Activated T-cell treated with anti-CD3 and anti-CD28 coated beads, Interleukin-2, amount 50 U/mL, for 4 hours (primary cell): ENCODE results near the gene TEX264. TPM values are rescaled to one million over a fixed set of nuclear protein-coding genes. Genes with fewer than 3 reads are reported as not detected.

Experiments used
- ATAC-seq, 2 donors: fragments of 200-7000 bp; cut with Tn5 transposase; one replicate each; pipeline ENCODE4 v1.10.0; 2021
- DNase-seq: peaks from one replicate; pipeline ENCODE4 v3.0.0-alpha.2; 2020
- H3K27me3 Mint-ChIP-seq: one replicate; pipeline ENCODE4 v1.8.0; 2021; ENCODE audit warnings: low read depth, mixed read lengths
- H3K36me3 Mint-ChIP-seq: one replicate; pipeline ENCODE4 v1.8.0; 2022; ENCODE audit warnings: mixed read lengths; ENCODE audit not compliant: insufficient read depth
- H3K4me1 Mint-ChIP-seq: one replicate; pipeline ENCODE4 v1.8.0; 2021; ENCODE audit warnings: low read depth, mixed read lengths
- H3K4me3 Mint-ChIP-seq: one replicate; pipeline ENCODE4 v1.8.0; 2021; ENCODE audit warnings: mild to moderate bottlenecking, moderate library complexity, mixed read lengths
- H3K9me3 Mint-ChIP-seq: one replicate; pipeline ENCODE4 v1.8.0; 2021; ENCODE audit warnings: mixed read lengths
- total RNA-seq, 3 donors: library from RNA; stranded (reverse); gene quantifications; one replicate each; pipeline ENCODE4 v1.2.1, GENCODE V29; 2021

The TEX264 gene
- total RNA-seq, 3 donors from 2014 or later = 37.8 to 42.5 (median 38.9) TPM

DNA sequence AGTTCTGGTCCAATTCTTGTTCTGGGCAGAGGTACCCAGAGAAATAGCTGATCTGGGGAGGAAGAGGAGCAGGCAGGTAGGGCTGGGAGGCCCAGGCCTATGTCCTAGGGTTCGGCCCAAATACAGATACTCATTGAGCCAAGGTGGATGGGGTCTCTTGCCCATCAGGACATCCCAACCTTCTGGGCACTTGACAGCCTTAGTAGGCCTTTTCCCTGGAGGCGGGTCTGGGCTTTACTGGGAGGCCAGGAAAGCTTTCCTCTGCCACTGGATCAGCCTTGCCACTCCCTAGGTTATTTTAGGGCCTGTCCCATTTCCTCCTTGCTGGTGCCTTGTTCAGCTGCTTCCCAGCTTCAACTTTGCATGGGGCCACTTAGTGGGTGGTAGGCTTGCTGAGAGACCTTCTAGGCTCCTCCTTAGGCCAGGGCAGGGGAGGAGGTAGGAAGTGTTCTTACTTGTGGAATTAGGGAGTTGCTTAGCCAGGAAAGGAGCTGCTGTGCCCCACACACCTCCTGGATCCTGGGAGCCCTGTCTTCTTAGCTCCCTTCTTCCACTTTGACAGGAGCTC, 9.7 kb downstream of the TEX264 start:
- no peak for DNase-seq
- peak overlapping the region; percentile 42 for H3K4me3 Mint-ChIP-seq
- no peaks in the 10 kb centered on the region for H3K27me3 Mint-ChIP-seq
- ATAC-seq = no peak
- peaks cover 18% of the 10 kb centered on the region for H3K36me3 Mint-ChIP-seq
- H3K4me1 Mint-ChIP-seq = peaks cover 94% of the 10 kb centered on the region
- H3K9me3 Mint-ChIP-seq = no peaks in the 10 kb centered on the region

GRCh38 chr3:51681453-51681852, 10.4 kb downstream of the TEX264 start:
- Mint-ChIP-seq H3K4me1 (peaks cover 94% of the 10 kb centered on the region), H3K9me3 (no peaks in the 10 kb centered on the region), H3K4me3 (peak overlapping the region; percentile 42), H3K36me3 (peaks cover 21% of the 10 kb centered on the region), H3K27me3 (no peaks in the 10 kb centered on the region)
- peak; percentile 30 for DNase-seq
- peak; percentile 21 to 29 for ATAC-seq

DNA sequence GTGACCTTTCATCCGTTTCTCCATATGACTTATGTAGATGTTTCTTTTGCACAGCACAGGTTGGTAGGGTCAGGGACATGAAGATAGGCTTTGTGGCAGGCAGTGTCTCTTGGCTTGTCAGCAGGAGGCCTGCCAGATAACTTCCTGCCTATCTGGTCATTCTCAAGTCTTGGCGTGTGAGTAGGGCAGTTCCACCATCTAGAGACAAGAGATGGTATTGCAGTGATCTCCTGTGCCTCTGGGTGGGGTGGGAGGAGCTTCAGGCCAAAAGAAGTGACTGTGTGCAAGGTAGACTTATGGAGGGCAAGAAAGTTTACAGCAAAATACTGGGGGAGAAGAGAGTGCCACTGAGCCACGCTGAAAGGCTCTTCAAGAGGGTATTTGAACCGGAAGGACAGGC, 11.0 kb downstream of the TEX264 start:
- DNase-seq (peak; percentile 63), ATAC-seq (peak; percentile 81 to 82)
- Mint-ChIP-seq H3K36me3 (peaks cover 23% of the 10 kb centered on the region), H3K27me3 (no peaks in the 10 kb centered on the region), H3K9me3 (no peaks in the 10 kb centered on the region), H3K4me1 (peaks cover 97% of the 10 kb centered on the region), H3K4me3 (peak overlapping the region; percentile 42)

GRCh38 chr3:51682526-51682925, 11.5 kb downstream of the TEX264 start:
- ATAC-seq (no peak), DNase-seq (no peak)
- Mint-ChIP-seq H3K4me3 (no peak overlapping the region), H3K27me3 (no peaks in the 10 kb centered on the region), H3K4me1 (peaks cover 98% of the 10 kb centered on the region), H3K9me3 (no peaks in the 10 kb centered on the region), H3K36me3 (peaks cover 25% of the 10 kb centered on the region)

- no peak for DNase-seq
- no peaks in the 10 kb centered on the region for H3K9me3 Mint-ChIP-seq
- no peak for ATAC-seq
- H3K4me3 Mint-ChIP-seq = no peak overlapping the region
- no peaks in the 10 kb centered on the region for H3K27me3 Mint-ChIP-seq
- peaks cover 30% of the 10 kb centered on the region for H3K36me3 Mint-ChIP-seq
- peaks cover 98% of the 10 kb centered on the region for H3K4me1 Mint-ChIP-seq
These were observed 12.5 kb downstream of the TEX264 start for GRCh38 chr3:51683566-51683965.

DNA sequence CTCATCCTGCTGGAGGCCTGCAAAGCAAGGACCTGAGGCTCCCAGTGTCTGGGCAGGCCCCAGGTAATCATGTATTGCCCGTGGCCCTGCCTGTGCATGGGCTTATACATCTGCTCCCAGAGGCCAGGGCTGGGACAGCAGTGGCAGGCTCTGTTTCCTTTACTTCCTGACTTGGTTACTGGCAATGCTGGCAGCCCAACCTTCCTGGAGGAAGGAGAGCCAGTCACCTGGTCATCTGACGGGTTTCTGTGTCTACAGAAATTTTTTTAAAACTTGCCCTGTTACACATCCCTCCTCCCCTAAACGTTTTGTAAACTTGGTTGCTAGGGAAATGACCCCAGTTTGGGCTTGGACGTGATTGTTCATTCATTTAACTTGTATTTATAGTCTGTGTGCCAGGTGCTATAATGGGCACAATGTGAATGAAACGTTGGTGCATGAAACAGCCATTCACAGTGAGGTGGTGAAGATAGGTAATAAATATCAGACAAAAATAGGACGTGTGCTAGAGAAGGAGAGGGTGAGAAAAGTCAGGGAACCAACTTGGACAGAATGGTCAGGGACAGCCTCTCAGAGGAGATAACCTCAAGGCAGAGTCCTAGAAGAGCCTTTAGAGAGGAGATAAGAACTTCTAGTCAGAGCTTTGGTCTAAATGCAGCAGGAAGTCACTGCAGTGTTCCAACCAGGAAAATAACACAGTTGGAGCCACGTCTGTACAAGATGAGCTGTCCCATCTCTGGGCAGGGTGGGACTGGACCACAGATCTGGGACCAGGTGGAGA, 14.1 kb downstream of the TEX264 start:
- H3K4me1 Mint-ChIP-seq = peaks cover 94% of the 10 kb centered on the region
- H3K27me3 Mint-ChIP-seq = no peaks in the 10 kb centered on the region
- peaks cover 30% of the 10 kb centered on the region for H3K36me3 Mint-ChIP-seq
- H3K4me3 Mint-ChIP-seq = peak overlapping the region; percentile 68
- DNase-seq (no peak), ATAC-seq (no peak)
- no peaks in the 10 kb centered on the region for H3K9me3 Mint-ChIP-seq

- no peak for DNase-seq
- ATAC-seq = no peak
- H3K4me3 Mint-ChIP-seq = peak overlapping the region; percentile 68
- peaks cover 33% of the 10 kb centered on the region for H3K36me3 Mint-ChIP-seq
- H3K9me3 Mint-ChIP-seq = no peaks in the 10 kb centered on the region
- no peaks in the 10 kb centered on the region for H3K27me3 Mint-ChIP-seq
- peaks cover 90% of the 10 kb centered on the region for H3K4me1 Mint-ChIP-seq
These were observed 15.0 kb downstream of the TEX264 start for GRCh38 chr3:51686056-51686455.

GRCh38 chr3:51686512-51687215, 15.6 kb downstream of the TEX264 start:
- Mint-ChIP-seq H3K4me3 (peak overlapping the region; percentile 68), H3K36me3 (peaks cover 33% of the 10 kb centered on the region), H3K27me3 (no peaks in the 10 kb centered on the region), H3K9me3 (no peaks in the 10 kb centered on the region), H3K4me1 (peaks cover 86% of the 10 kb centered on the region)
- DNase-seq (peak; percentile 69), ATAC-seq (peak; percentile 83 to 86)

DNA sequence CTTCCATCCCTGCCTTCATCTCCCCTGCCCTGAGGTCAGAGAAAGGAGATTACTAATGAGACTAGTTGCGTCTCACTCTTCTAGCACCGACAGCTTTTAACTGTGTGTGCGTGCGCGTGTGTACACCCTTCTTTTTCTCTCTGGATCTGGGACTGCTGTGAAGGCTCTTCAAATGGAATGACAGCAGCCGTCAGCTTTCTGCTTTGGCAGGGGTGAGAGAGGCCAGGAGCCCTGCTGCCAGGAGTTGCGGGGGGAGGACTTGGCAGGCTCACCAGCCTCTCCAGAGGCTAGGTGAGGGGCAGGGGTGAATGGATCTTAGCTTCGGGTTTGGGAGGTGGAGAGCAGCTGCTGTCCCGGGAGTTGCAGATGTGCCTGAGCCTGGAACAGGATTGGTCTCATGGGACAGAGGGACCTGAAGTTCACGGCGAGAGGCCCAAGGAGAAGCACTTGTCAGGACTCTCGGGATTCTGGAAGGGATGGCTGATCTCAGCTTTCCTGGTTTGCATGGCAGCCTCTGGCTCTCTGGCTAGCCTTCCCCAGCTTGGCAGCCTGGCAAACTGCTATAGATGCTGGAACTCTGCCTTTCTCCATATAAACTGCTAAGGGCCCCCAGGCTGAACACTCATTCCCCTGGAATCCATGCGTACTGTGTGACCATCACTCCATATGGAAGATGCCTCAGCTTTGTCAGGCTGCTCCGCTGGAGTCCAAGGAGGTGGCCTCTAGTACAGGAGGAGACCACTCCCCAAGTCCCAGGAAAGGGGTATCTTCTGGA, 16.6 kb downstream of the TEX264 start:
- peaks cover 76% of the 10 kb centered on the region for H3K4me1 Mint-ChIP-seq
- no peaks in the 10 kb centered on the region for H3K27me3 Mint-ChIP-seq
- DNase-seq (no peak), ATAC-seq (no peak)
- peaks cover 31% of the 10 kb centered on the region for H3K36me3 Mint-ChIP-seq
- no peaks in the 10 kb centered on the region for H3K9me3 Mint-ChIP-seq
- peak overlapping the region; percentile 68 for H3K4me3 Mint-ChIP-seq

- DNase-seq (no peak), ATAC-seq (no peak)
- Mint-ChIP-seq H3K36me3 (peaks cover 31% of the 10 kb centered on the region), H3K9me3 (no peaks in the 10 kb centered on the region), H3K4me3 (no peak overlapping the region), H3K27me3 (no peaks in the 10 kb centered on the region), H3K4me1 (peaks cover 74% of the 10 kb centered on the region)
These were observed 17.2 kb downstream of the TEX264 start for GRCh38 chr3:51688206-51688600.

DNA sequence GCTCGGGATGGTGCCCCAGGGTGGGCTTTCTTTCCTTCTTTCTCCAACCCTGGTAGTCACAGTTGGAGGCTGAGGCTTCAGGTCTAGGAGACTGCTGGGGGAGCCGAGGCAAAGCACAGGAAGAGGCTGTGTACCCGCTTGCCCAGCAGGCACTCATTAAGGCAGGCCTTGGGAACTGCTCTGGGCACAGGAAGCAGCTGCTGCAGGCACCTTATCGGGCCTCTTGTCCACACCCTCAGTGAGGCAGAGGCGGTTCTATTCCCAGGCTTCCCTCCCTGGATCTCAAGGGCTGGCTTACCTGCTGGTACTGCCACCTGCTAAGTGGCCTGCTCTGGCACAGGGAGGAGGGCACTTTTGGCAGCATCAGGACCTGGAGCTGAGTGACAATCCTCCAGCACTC, 20.0 kb downstream of the TEX264 start:
- no peaks in the 10 kb centered on the region for H3K9me3 Mint-ChIP-seq
- H3K36me3 Mint-ChIP-seq = peaks cover 18% of the 10 kb centered on the region
- H3K27me3 Mint-ChIP-seq = no peaks in the 10 kb centered on the region
- no peak overlapping the region for H3K4me3 Mint-ChIP-seq
- ATAC-seq (no peak), DNase-seq (no peak)
- H3K4me1 Mint-ChIP-seq = peaks cover 51% of the 10 kb centered on the region

DNA sequence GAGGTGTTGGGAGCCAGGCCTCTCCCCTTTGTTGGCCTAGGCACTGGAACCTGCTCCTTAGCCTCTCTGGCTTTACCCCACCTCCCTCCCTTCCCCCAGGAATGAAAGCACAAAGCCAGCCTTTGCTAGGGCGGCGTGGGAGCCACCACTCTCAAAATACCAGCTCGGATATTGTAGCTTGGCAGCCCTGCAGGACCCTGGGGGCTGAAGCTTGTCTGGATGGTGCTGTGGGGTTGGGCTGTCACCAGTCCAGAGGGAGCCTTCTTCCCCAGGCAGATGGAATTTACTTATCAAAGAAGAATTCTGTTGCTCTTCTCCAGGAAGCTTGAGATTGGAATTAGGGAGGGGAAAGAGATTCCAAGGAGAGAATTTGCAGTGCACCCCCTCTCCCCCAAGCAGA, 20.9 kb downstream of the TEX264 start:
- H3K9me3 Mint-ChIP-seq = no peaks in the 10 kb centered on the region
- no peak for ATAC-seq
- H3K4me3 Mint-ChIP-seq = no peak overlapping the region
- DNase-seq = no peak
- H3K4me1 Mint-ChIP-seq = peaks cover 42% of the 10 kb centered on the region
- H3K36me3 Mint-ChIP-seq = peaks cover 15% of the 10 kb centered on the region
- no peaks in the 10 kb centered on the region for H3K27me3 Mint-ChIP-seq

GRCh38 chr3:51692980-51693395, 21.9 kb downstream of the TEX264 start:
- no peaks in the 10 kb centered on the region for H3K9me3 Mint-ChIP-seq
- no peaks in the 10 kb centered on the region for H3K27me3 Mint-ChIP-seq
- H3K4me3 Mint-ChIP-seq = no peak overlapping the region
- peaks cover 32% of the 10 kb centered on the region for H3K4me1 Mint-ChIP-seq
- H3K36me3 Mint-ChIP-seq = peaks cover 13% of the 10 kb centered on the region
- DNase-seq = no peak
- ATAC-seq = no peak

DNA sequence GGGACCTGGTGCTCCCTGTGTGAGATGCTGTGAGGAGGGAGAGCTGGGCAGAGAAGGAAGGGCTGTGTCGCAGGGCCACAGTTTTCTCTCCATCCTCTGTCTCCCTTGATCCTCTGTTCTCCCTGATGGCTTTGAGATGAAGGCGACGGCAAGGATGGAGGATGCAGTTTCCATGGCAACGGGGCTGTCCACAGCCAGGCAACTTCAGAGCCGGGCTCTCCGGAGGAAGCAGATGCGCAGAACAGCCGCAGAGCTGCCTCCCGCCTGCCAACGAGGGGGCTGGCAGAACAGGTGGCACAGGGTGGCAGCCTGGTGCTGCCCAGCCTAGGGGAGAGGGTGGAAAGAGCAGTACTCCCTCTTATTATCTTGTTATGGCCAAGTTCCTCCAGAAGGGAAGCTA, 25.9 kb downstream of the TEX264 start:
- Mint-ChIP-seq H3K27me3 (no peaks in the 10 kb centered on the region), H3K9me3 (no peaks in the 10 kb centered on the region), H3K4me3 (no peak overlapping the region), H3K36me3 (peaks cover 18% of the 10 kb centered on the region), H3K4me1 (peaks cover 24% of the 10 kb centered on the region)
- ATAC-seq (no peak), DNase-seq (no peak)
